OCI-LY1 (cell line): ENCODE measurements around the gene MLF2.

Experiments
- H2AFZ ChIP-seq: fragments of 200-600 bp; sonication (generic), shearing (Covaris generic); 2 replicates; pipeline ENCODE4 v1.6.0; 2014; ENCODE audit warnings: antibody characterized with exemption, mild to moderate bottlenecking, low read length
- H3F3A ChIP-seq: fragments of 200-600 bp; sonication (generic), shearing (Covaris generic); 2 replicates; pipeline ENCODE4 v1.6.0; 2014; ENCODE audit warnings: mild to moderate bottlenecking, antibody characterized with exemption, low read length, moderate library complexity; ENCODE audit not compliant: insufficient read depth
- H3K27ac ChIP-seq: fragments of 200-600 bp; sonication (generic); 2 replicates; pipeline ENCODE4 v1.5.1; 2014; ENCODE audit warnings: low read length, mixed run types, mild to moderate bottlenecking, low read depth; ENCODE audit not compliant: poor library complexity, severe bottlenecking
- H3K27me3 ChIP-seq: fragments of 200-600 bp; sonication (generic); 2 replicates; pipeline ENCODE4 v1.6.0; 2014; ENCODE audit warnings: antibody characterized with exemption, mild to moderate bottlenecking, low read length, moderate library complexity; ENCODE audit not compliant: insufficient read depth
- H3K36me3 ChIP-seq: fragments of 200-600 bp; sonication (generic); 2 replicates; pipeline ENCODE4 v1.6.1; 2014; ENCODE audit warnings: mild to moderate bottlenecking, antibody characterized with exemption, low read length, moderate library complexity, mixed read lengths; ENCODE audit not compliant: insufficient read depth
- H3K4me1 ChIP-seq: fragments of 200-600 bp; sonication (generic); 2 replicates; pipeline ENCODE4 v1.5.1; 2014; ENCODE audit warnings: mild to moderate bottlenecking, low read length, moderate library complexity; ENCODE audit not compliant: insufficient read depth, severe bottlenecking
- H3K4me2 ChIP-seq: fragments of 200-600 bp; sonication (generic), shearing (Covaris generic); 2 replicates; pipeline ENCODE4 v1.6.1; 2014; ENCODE audit warnings: low read length
- H3K4me3 ChIP-seq: fragments of 200-600 bp; sonication (generic); 2 replicates; pipeline ENCODE4 v1.5.1; 2014; ENCODE audit warnings: low read length, low read depth, mild to moderate bottlenecking, mixed read lengths; ENCODE audit not compliant: poor library complexity, severe bottlenecking
- H3K79me2 ChIP-seq: fragments of 200-600 bp; shearing (Covaris generic); 2 replicates; pipeline ENCODE4 v1.6.1; 2016; ENCODE audit warnings: mixed run types, low read length, mixed read lengths; ENCODE audit not compliant: insufficient read depth
- H3K9ac ChIP-seq: fragments of 200-600 bp; sonication (generic), shearing (Covaris generic); 2 replicates; pipeline ENCODE4 v1.6.1; 2014; ENCODE audit warnings: mild to moderate bottlenecking, low read length, mixed read lengths
- H3K9me2 ChIP-seq: fragments of 200-600 bp; sonication (generic), shearing (Covaris generic); 2 replicates; pipeline ENCODE4 v1.6.1; 2014; ENCODE audit warnings: low read depth, mild to moderate bottlenecking, low read length, mixed read lengths
- H3K9me3 ChIP-seq: fragments of 200-600 bp; shearing (Covaris generic); 2 replicates; pipeline ENCODE4 v1.6.1; 2014; ENCODE audit warnings: low read length, mixed read lengths
- H4K20me1 ChIP-seq: fragments of 200-600 bp; sonication (generic), shearing (Covaris generic); 2 replicates; pipeline ENCODE4 v1.6.0; 2016; ENCODE audit warnings: mild to moderate bottlenecking, low read length; ENCODE audit not compliant: insufficient read depth
- CTCF ChIP-seq: fragments of 200-600 bp; sonication (generic), shearing (Covaris generic); IDR thresholded peaks from 2 replicates; pipeline ENCODE4 v1.5.1; 2017; ENCODE audit warnings: mild to moderate bottlenecking, antibody characterized with exemption, low read length, moderate library complexity, mixed read lengths
- EZH2 ChIP-seq: fragments of 200-600 bp; sonication (generic), shearing (Covaris generic); IDR thresholded peaks from 2 replicates; pipeline ENCODE4 v1.8.0; 2017; ENCODE audit warnings: borderline replicate concordance, mixed run types, mild to moderate bottlenecking, antibody characterized with exemption, low read length, moderate library complexity, mixed read lengths

Gene MLF2

GRCh38 chr12:6779708-6780432, 26.9 kb upstream of the MLF2 start:
- Histone ChIP-seq H3K4me2 (no peak overlapping the region), H3K4me1 (peaks cover 22% of the 10 kb centered on the region), H4K20me1 (no peaks in the 10 kb centered on the region), H3K79me2 (no peaks in the 10 kb centered on the region), H3K4me3 (no peak overlapping the region), H3K9ac (no peak overlapping the region), H3K9me2 (no peaks in the 10 kb centered on the region), H2AFZ (no peak overlapping the region), H3K27ac (no peak overlapping the region), H3F3A (no peaks in the 10 kb centered on the region), H3K36me3 (no peaks in the 10 kb centered on the region), H3K27me3 (0 out of 2 replicates have a peak, but pooled peaks cover 5% of the 10 kb centered on the region), H3K9me3 (no peaks in the 10 kb centered on the region)
- TF ChIP-seq CTCF: no peak
- no peak for TF ChIP-seq EZH2

GRCh38 chr12:6778574-6779550, 25.9 kb upstream of the MLF2 start:
- Histone ChIP-seq H3K27me3 (0 out of 2 replicates have a peak, but pooled peaks cover 10% of the 10 kb centered on the region), H3K36me3 (no peaks in the 10 kb centered on the region), H3K4me2 (peak overlapping the region; percentile 78), H2AFZ (no peak overlapping the region), H3K4me1 (peaks cover 22% of the 10 kb centered on the region), H3K9me2 (no peaks in the 10 kb centered on the region), H3K27ac (no peak overlapping the region), H3K4me3 (peak overlapping the region; percentile 59), H3K9me3 (no peaks in the 10 kb centered on the region), H3K79me2 (no peaks in the 10 kb centered on the region), H3F3A (no peaks in the 10 kb centered on the region), H4K20me1 (no peaks in the 10 kb centered on the region), H3K9ac (peak overlapping the region; percentile 43; the same call in 1 of the 2 replicates)
- peak; percentile 97 for TF ChIP-seq CTCF
- TF ChIP-seq EZH2: no peak

GRCh38 chr12:6778217-6778573, 25.3 kb upstream of the MLF2 start:
- H3K4me3 ChIP-seq: peak overlapping the region; percentile 59
- no peak overlapping the region for H3K27ac ChIP-seq
- H3K9ac ChIP-seq: peak overlapping the region; percentile 43; the same call in 1 of the 2 replicates

More at GRCh38 chr12:6778217-6778573, 25.3 kb upstream of the MLF2 start:
- no peak for TF ChIP-seq EZH2
- TF ChIP-seq CTCF: no peak
- Histone ChIP-seq H3K27me3 (0 out of 2 replicates have a peak, but pooled peaks cover 11% of the 10 kb centered on the region), H3F3A (no peaks in the 10 kb centered on the region), H3K4me1 (peaks cover 18% of the 10 kb centered on the region), H3K79me2 (no peaks in the 10 kb centered on the region), H3K9me3 (no peaks in the 10 kb centered on the region), H3K4me2 (peak overlapping the region; percentile 78), H3K9me2 (no peaks in the 10 kb centered on the region), H3K36me3 (no peaks in the 10 kb centered on the region), H2AFZ (no peak overlapping the region), H4K20me1 (no peaks in the 10 kb centered on the region)
